Endothelial cell of umbilical vein (primary cell): ENCODE data around the gene RNF224. TPM values are rescaled to one million over a fixed set of nuclear protein-coding genes. Genes with fewer than 3 reads are reported as not detected.

Experiments used
- BruUV-seq: library from RNA; stranded (reverse); fragments of 400-500 nt; replicated peaks from 2 replicates; lab custom pipeline; 2021; lab: Mats Ljungman, UMichigan
- CTCF ChIA-PET: fragments of 300-600, 350-600 bp; sonication (Branson Sonifier 250); formaldehyde crosslinking; loops from one replicate; lab custom pipeline; 2021; ENCODE audit warnings: antibody characterized with exemption, inconsistent platforms; lab: Charles Lee
- POLR2A ChIA-PET: fragments of 300-600, 350-600 bp; sonication (Branson Sonifier 250); formaldehyde crosslinking; loops from one replicate; lab custom pipeline; 2021; ENCODE audit warnings: antibody characterized with exemption, inconsistent platforms; lab: Charles Lee
- DNase-seq: peaks from one replicate; pipeline ENCODE4 v3.0.0-alpha.2; 2011; ENCODE audit warnings: low read depth, low spot score
- FAIRE-seq: peaks from 2 replicates; lab custom pipeline; 2011; peaks lifted over from hg19 to GRCh38; lab: Jason Lieb, UNC
- H2AFZ ChIP-seq: 2 replicates; pipeline ENCODE4 v1.6.0; 2012; ENCODE audit warnings: low read depth, low read length, control low read depth, inconsistent platforms
- H3K27ac ChIP-seq: 2 replicates; pipeline ENCODE4 v1.5.1; 2011; ENCODE audit warnings: low read depth, mild to moderate bottlenecking, control low read depth, low read length, moderate library complexity; ENCODE audit not compliant: insufficient read depth
- H3K27me3 ChIP-seq, 2 experiments: 2 replicates each; pipeline versions ENCODE4 v1.6.0 to v1.6.1; 2011; ENCODE audit warnings: low read length in 2 of 2, mixed read lengths in 1 of 2; ENCODE audit not compliant: control insufficient read depth in 2 of 2, insufficient read depth in 2 of 2
- H3K36me3 ChIP-seq, 2 experiments: 2 replicates in 1 of 2; 3 replicates in 1 of 2; pipeline ENCODE4 v1.5.1; 2011; ENCODE audit warnings: low read length in 2 of 2, mild to moderate bottlenecking in 1 of 2, moderate library complexity in 1 of 2; ENCODE audit not compliant: control insufficient read depth in 2 of 2, insufficient read depth in 2 of 2; ENCODE audit errors: extremely low read depth in 1 of 2
- H3K4me1 ChIP-seq: 3 replicates; pipeline ENCODE4 v1.5.1; 2011; ENCODE audit warnings: mild to moderate bottlenecking, low read length; ENCODE audit not compliant: control insufficient read depth, insufficient read depth; ENCODE audit errors: extremely low read depth
- H3K4me2 ChIP-seq: 2 replicates; pipeline ENCODE4 v1.6.1; 2011; ENCODE audit warnings: low read length, control low read depth, mixed read lengths; ENCODE audit not compliant: insufficient read depth
- H3K4me3 ChIP-seq, 3 experiments: fragments of 200-600 bp in 1 of 3; sonication (generic), shearing (Covaris generic) in 1 of 3; replicated peaks in 1 of 3; 2 replicates each; pipeline ENCODE4 v1.5.1; 2011 to 2016; ENCODE audit warnings: control low read depth in 3 of 3, low read length in 3 of 3, mild to moderate bottlenecking in 2 of 3, inconsistent platforms in 1 of 3, low read depth in 1 of 3, moderate library complexity in 1 of 3; ENCODE audit not compliant: insufficient read depth in 1 of 3
- H3K79me2 ChIP-seq: 2 replicates; pipeline ENCODE4 v1.6.0; 2012; ENCODE audit warnings: low read length, inconsistent platforms; ENCODE audit not compliant: control insufficient read depth, insufficient read depth
- H3K9ac ChIP-seq: replicated peaks from 2 replicates; pipeline ENCODE3; 2011; ENCODE audit warnings: low read length, control low read depth; ENCODE audit not compliant: insufficient read depth; ENCODE audit errors: extremely low read depth
- H3K9me1 ChIP-seq: replicated peaks from 3 replicates; pipeline ENCODE4 v1.6.0; 2011; ENCODE audit warnings: mild to moderate bottlenecking, low read length; ENCODE audit not compliant: control insufficient read depth, insufficient read depth; ENCODE audit errors: extremely low read depth
- H3K9me3 ChIP-seq: replicated peaks from 2 replicates; pipeline ENCODE4 v1.5.1; 2012; ENCODE audit warnings: low read length, inconsistent platforms; ENCODE audit not compliant: control insufficient read depth, insufficient read depth
- H4K20me1 ChIP-seq: replicated peaks from 2 replicates; pipeline ENCODE3; 2011; ENCODE audit warnings: mild to moderate bottlenecking, low read length; ENCODE audit not compliant: control insufficient read depth, insufficient read depth; ENCODE audit errors: extremely low read depth
- CTCF ChIP-seq, 2 donors: IDR thresholded peaks; 1 replicate in 1 of 2; 2 replicates in 1 of 2; pipeline ENCODE4 v1.5.1; 2011; ENCODE audit warnings: low read length in 2 of 2, mild to moderate bottlenecking in 2 of 2, moderate library complexity in 2 of 2, control low read depth in 1 of 2, inconsistent platforms in 1 of 2, low read depth in 1 of 2; ENCODE audit not compliant: insufficient read depth in 1 of 2; ENCODE audit errors: extremely low read depth in 1 of 2
- EZH2 ChIP-seq: IDR thresholded peaks from 2 replicates; pipeline ENCODE4 v1.6.1; 2012; ENCODE audit warnings: borderline replicate concordance, low read depth, mild to moderate bottlenecking, moderate library complexity, low read length, inconsistent platforms; ENCODE audit not compliant: severe bottlenecking
- FOS ChIP-seq: IDR thresholded peaks from 2 replicates; pipeline ENCODE4 v1.6.1; 2011; ENCODE audit warnings: mild to moderate bottlenecking, low read length, moderate library complexity, borderline replicate concordance; ENCODE audit not compliant: insufficient read depth
- GATA2 ChIP-seq: IDR thresholded peaks from 2 replicates; pipeline ENCODE4 v1.7.0; 2011; ENCODE audit warnings: low read depth, mild to moderate bottlenecking, moderate library complexity, mixed read lengths, low read length; ENCODE audit not compliant: insufficient read length, insufficient read depth
- JUN ChIP-seq: IDR thresholded peaks from 2 replicates; pipeline ENCODE4 v1.6.1; 2011; ENCODE audit warnings: borderline replicate concordance, low read depth; ENCODE audit not compliant: insufficient read length, insufficient read depth
- MAX ChIP-seq: IDR thresholded peaks from 2 replicates; pipeline ENCODE4 v1.6.1; 2011; ENCODE audit not compliant: insufficient read depth, insufficient read length
- MYC ChIP-seq: IDR thresholded peaks from one replicate; pipeline ENCODE4 v1.6.1; 2011; ENCODE audit warnings: mild to moderate bottlenecking, low read depth, low read length
- POLR2A ChIP-seq: IDR thresholded peaks from 2 replicates; pipeline ENCODE4 v1.6.1; 2012; ENCODE audit warnings: low read depth, mild to moderate bottlenecking, control low read depth, low read length
- POLR2AphosphoS5 ChIP-seq: IDR thresholded peaks from 2 replicates; pipeline ENCODE4 v1.6.1; 2012; ENCODE audit warnings: low read depth, mild to moderate bottlenecking, control low read depth, low read length, moderate library complexity; ENCODE audit not compliant: insufficient read depth
- dilution Hi-C: fragments of 300-500 bp; cut with MboI; formaldehyde crosslinking; loops from one replicate; pipeline ENCODE4 v1.15.0; 2019; ENCODE audit warnings: low sequenced_read_pairs; ENCODE audit not compliant: extremely low pct_ligation_motif_present
- intact Hi-C: fragments of 100-400 bp; cut with micrococcal nuclease; formaldehyde crosslinking; loops from one replicate; pipeline ENCODE4 v1.10.0; 2022
- polyA plus RNA-seq, 4 experiments: library from polyadenylated mRNA; depleted of rRNA in 3 of 4; stranded (reverse) in 3 of 4; unstranded in 1 of 4; fragments of >200 nt; gene quantifications; 2 replicates each; pipeline versions ENCODE4 v1.2.1 to v1.2.3, GENCODE V29; 2011 to 2012; ENCODE audit warnings: missing spikeins in 1 of 4
- total RNA-seq: library from RNA; stranded (reverse); gene quantifications from 2 replicates; pipeline ENCODE4 v1.2.3, GENCODE V29; 2021

The RNF224 gene
- total and polyA plus RNA-seq, 2 donors (not counting 3 experiments of a cell fraction or from before 2014, with no cell fraction given): not detected

GRCh38 chr9:137186385-137186784 is 40.9 kb upstream of the RNF224 start:
- POLR2A ChIA-PET: no interaction called here
- Histone ChIP-seq H3K79me2 (peaks cover 33% of the 10 kb centered on the region), H3K9me3 (no peaks in the 10 kb centered on the region), H3K36me3 (peaks cover 0 to 41% of the 10 kb centered on the region in 2 experiments), H3K9ac (no peak overlapping the region), H3K4me1 (peaks cover 17% of the 10 kb centered on the region), H3K27ac (no peak overlapping the region), H3K4me3 (no peak overlapping the region), H2AFZ (no peak overlapping the region), H3K27me3 (no peaks in the 10 kb centered on the region), H4K20me1 (no peaks in the 10 kb centered on the region), H3K4me2 (no peak overlapping the region), H3K9me1 (no peaks in the 10 kb centered on the region)
- CTCF ChIA-PET: no interaction called here
- dilution Hi-C loops (no loop called here), intact Hi-C loops (no loop called here)
- no peak for TF ChIP-seq POLR2A
- no peak for TF ChIP-seq JUN
- no peak for TF ChIP-seq MYC
- TF ChIP-seq CTCF (IDR thresholded peaks at IDR 0.05; ENCODE audit: extremely low read depth in 1 of 2, insufficient read depth in 1 of 2, low read depth in 1 of 2, low read length in 2 of 2): no peak
- TF ChIP-seq FOS: no peak
- TF ChIP-seq EZH2: no peak
- TF ChIP-seq MAX: no peak
- TF ChIP-seq POLR2AphosphoS5: no peak
- TF ChIP-seq GATA2: no peak
- FAIRE-seq: no peak
- BruUV-seq: no TSS peak
- DNase-seq: no peak
